ENCODE data around the gene SDK1.

SDK1 gene

GRCh38 chr7:4029941-4030340 lies 728.9 kb downstream of the SDK1 start (continued):
- TF ChIP-seq BCL11B (tag by site-specific recombination; IDR thresholded peaks at IDR 0.05; ENCODE audit: low read depth) = no peak
- TF ChIP-seq ZNF211 (tag by site-specific recombination; IDR thresholded peaks at IDR 0.05; ENCODE audit: low read depth) = no peak
- TF ChIP-seq ZSCAN4 (tag by site-specific recombination; IDR thresholded peaks at IDR 0.05) = no peak
- TF ChIP-seq ZNF629 (tag by site-specific recombination; IDR thresholded peaks at IDR 0.05) = no peak
- TF ChIP-seq ZNF639 (tag by site-specific recombination; IDR thresholded peaks at IDR 0.05) = no peak
- TF ChIP-seq ZNF704 (tag by site-specific recombination; IDR thresholded peaks at IDR 0.05) = no peak

GRCh38 chr7:4030346-4030950 lies 729.4 kb downstream of the SDK1 start:
- Histone ChIP-seq H3K27ac (ENCODE audit: extremely low read depth, low read depth, low read length) (no peak overlapping the region), H3K36me3 (ENCODE audit: control insufficient read depth in 2 of 2, insufficient read depth in 1 of 2, low read length in 2 of 2) (no peaks in the 10 kb centered on the region), H3K4me1 (ENCODE audit: control insufficient read depth, insufficient read depth, low read length) (no peaks in the 10 kb centered on the region), H3K4me3 (ENCODE audit: low read depth, low read length) (no peak overlapping the region), H3K9me3 (ENCODE audit: control insufficient read depth, insufficient read depth, low read depth, low read length) (no peaks in the 10 kb centered on the region)
- TF ChIP-seq ZNF510 (tag by site-specific recombination; IDR thresholded peaks at IDR 0.05; ENCODE audit: insufficient replicate concordance) (no peak), ZEB2 (tag by site-specific recombination; IDR thresholded peaks at IDR 0.05) (no peak), ZNF768 (tag by site-specific recombination; IDR thresholded peaks at IDR 0.05) (no peak), ZNF530 (tag by site-specific recombination; IDR thresholded peaks at IDR 0.05; ENCODE audit: low read depth) (no peak), ZSCAN18 (tag by site-specific recombination; IDR thresholded peaks at IDR 0.05) (no peak), ZNF561 (tag by site-specific recombination; IDR thresholded peaks at IDR 0.05; ENCODE audit: borderline replicate concordance) (no peak), ZBTB10 (tag by site-specific recombination; IDR thresholded peaks at IDR 0.05) (no peak), ZNF324 (tag by site-specific recombination; IDR thresholded peaks at IDR 0.05) (no peak), OSR2 (tag by site-specific recombination; IDR thresholded peaks at IDR 0.05) (no peak), GLI4 (tag by site-specific recombination; IDR thresholded peaks at IDR 0.05) (no peak), ZBTB6 (tag by site-specific recombination; IDR thresholded peaks at IDR 0.05) (no peak), ZNF776 (tag by site-specific recombination; IDR thresholded peaks at IDR 0.05; ENCODE audit: borderline replicate concordance) (no peak), ZNF558 (tag by site-specific recombination; IDR thresholded peaks at IDR 0.05) (no peak), ZBTB7A (tag by site-specific recombination; IDR thresholded peaks at IDR 0.05; ENCODE audit: low read depth) (no peak)
- POLR2A ChIA-PET = no interaction called here
- CTCF ChIA-PET = no interaction called here

All from HEK293 (cell line).